Measurements from ENCODE around the gene NPAT.
"Not testable (repeated sequence)": the region's sequence is repeated elsewhere in the genome, so short reads cannot be mapped to it uniquely, and the experiment has no call there.

The NPAT gene

DNA sequence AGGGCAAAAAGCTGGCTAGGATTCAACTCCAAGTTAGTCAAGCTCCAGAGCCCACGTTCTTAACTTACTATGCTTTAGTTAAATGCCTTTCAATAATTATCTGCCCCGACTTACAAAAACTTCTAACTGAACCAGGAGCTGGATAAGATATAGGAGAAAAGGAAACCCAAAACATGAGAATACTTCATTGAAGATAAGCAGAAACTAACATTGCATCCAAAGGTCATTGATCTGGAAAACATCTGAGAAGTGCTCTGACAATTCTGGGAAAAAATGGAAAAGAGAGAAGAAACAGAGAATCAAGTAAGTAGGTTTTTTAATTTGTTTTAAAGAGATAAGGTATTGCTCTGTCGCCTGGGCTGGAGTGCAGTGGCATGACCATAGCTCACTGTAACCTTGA, 73.9 kb downstream of the NPAT start:
- no peak for DNase-seq

DNA sequence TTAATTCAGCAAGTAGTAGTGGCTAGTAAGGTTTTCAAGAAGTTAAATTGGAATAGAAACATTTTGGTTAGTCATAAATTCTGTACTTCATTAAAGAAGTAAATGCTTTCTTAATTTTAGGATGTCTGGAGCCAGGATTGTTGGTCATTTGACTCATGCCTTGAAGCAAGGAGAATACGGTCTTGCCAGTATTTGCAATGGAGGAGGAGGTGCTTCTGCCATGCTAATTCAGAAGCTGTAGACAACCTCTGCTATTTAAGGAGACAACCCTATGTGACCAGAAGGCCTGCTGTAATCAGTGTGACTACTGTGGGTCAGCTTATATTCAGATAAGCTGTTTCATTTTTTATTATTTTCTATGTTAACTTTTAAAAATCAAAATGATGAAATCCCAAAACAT, 75.3 kb downstream of the NPAT start:
- DNase-seq = no peak

GRCh38 chr11:108144615-108145014, 77.8 kb downstream of the NPAT start:
- no peak for DNase-seq

DNA sequence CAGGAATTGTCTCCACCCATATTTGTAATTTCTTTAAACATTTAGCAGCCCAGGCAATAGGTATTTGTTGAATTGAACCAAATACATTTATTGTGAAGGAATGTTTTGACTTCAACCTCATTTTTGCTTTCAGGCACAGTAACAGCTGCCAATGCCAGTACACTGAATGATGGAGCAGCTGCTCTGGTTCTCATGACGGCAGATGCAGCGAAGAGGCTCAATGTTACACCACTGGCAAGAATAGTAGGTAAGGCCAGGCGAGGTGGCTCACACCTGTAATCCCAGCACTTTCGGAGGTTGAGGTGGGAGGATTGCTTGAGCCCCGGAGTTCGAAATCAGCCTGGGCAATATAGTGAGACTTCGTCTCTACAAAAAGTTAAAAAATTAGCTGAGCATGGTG, 80.1 kb downstream of the NPAT start:
- no peak for DNase-seq

- no peak for DNase-seq
These were observed 85.2 kb downstream of the NPAT start for GRCh38 chr11:108137212-108137611.

GRCh38 chr11:108135845-108136544, 86.4 kb downstream of the NPAT start:
- peak; percentile 34 for DNase-seq

GRCh38 chr11:108132993-108133538, 89.4 kb downstream of the NPAT start:
- not testable (repeated sequence) for DNase-seq

GRCh38 chr11:108131993-108132392, 90.4 kb downstream of the NPAT start:
- no peak for DNase-seq

- DNase-seq = no peak
These were observed 93.7 kb downstream of the NPAT start for GRCh38 chr11:108128772-108129171.

- no peak for DNase-seq
These were observed 97.3 kb downstream of the NPAT start for GRCh38 chr11:108125096-108125495.

- peak; percentile 35 for DNase-seq
These were observed 100.2 kb downstream of the NPAT start for GRCh38 chr11:108122166-108122628.

DNA sequence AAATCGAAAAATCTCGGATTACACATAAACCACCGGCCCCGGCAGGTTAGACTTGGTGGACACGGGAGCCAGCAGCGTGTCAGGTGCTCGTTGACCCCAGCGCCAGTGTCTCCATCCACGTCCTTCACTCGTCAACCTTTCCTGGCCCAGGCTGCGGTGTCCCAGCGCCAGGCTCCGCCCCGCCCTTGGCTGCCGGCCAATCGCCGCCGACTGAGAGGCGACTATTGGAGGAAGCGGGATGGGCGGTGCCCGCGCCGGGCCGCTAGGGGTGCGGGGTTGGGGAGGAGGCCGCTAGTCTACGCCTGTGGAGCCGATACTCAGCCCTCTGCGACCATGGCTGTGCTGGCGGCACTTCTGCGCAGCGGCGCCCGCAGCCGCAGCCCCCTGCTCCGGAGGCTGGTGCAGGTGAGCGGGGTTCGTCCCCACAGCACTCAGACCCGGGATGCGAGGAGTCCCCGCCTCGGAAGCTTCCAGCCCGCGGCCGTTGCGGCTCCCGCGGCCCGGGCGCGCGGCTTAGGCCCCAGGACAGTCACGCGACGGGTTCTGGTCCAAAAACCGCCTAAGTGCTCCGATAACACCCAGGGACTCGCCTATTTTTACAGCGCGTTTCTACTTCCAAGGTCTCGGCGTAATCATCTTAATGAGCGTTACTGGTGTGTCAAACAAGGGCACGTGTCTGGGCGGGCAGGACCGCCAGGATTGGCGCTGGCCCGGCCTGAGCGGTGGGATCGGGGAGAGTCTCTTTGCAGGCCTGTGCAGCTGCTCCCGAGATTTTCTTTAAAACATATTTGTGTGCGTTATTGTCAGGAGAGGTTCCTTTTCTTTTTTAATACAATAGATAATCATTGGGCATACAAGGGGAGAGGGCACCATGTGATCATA, 100.9 kb downstream of the NPAT start, which contains the start of gene ACAT1:
Gene ACAT1, plus strand, starts transcription at position 294 of the 882 bp plus-strand sequence. Its CDS starts 40 bp downstream, at position 334.
- DNase-seq = peak; percentile 92

GRCh38 chr11:108120936-108121273, 101.5 kb downstream of the NPAT start:
- not testable (repeated sequence) for DNase-seq

- DNase-seq = peak; percentile 65
These were observed 104.6 kb downstream of the NPAT start for GRCh38 chr11:108117746-108118371.

DNA sequence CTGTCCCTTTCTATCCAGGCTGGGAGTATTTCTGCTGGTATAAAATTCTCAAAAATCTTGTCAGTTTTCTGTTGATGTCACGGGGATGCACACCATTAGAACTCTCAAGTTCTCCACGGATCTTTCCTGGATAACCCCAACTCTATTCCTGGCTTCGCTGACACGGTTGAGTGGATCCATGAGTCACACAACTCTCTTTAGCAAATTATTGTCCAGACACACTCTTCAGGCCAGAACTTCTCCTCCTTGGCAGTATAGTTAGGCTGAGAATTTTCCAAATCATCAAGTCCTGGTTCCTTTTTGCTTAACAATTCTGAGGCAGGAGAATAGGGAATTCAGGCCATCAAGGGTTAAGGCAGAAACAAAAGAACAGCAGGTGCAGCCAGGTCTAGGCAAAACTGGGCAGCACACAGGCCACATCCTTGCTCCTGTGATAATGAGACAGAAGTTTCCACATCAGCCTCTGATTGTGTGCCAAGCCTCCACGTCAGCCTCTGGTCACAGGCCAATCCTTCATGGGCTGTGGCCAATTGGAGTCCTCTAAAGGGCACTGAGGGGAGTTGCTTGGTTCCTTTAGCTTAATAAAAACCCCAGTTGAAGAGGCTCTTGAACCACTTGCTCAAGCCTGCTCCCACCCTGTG, 106.8 kb downstream of the NPAT start:
- peak; percentile 67 for DNase-seq

DNA sequence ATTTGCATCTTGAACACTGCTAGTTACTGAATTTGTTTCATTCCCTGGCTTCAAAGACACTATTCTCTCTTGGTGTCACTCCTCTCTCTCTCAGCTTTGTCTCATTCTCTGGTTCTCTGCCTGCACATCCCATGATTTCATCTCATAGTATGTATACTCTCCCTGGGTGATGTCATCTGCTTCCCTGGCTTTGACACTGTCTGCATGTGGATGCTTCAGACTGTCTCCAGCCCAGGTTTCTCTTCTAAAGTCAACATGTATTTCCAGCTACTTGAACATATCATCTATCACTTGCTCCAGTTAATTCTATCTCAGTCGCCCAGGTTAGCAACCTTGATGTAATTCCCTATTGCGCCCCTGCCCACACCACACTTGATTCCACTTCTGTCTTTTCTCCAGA, 110.4 kb downstream of the NPAT start:
- DNase-seq = peak; percentile 18

DNA sequence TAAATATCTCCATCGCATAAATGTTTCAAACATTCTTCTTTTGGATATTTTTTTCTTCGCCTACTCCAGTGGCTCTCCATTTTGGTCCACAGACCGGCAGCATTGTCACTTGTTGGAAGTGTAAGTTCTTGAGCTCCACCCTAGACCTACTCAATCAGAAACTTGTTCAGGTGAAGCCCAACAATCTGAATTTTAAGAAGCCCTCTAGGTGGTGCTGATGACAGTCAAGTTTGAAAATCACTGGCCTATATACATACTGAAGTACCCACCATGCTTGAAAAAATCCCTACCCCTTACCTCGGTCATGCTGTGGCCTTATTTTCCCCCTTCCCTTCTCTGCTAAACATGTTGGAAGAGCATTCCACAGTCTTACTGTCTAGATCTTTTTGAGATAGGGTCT, 111.3 kb downstream of the NPAT start:
- DNase-seq = no peak
